Colonic mucosa (tissue), 4 donors: ENCODE data around the gene UBXN1. TPM values are rescaled to one million over a fixed set of nuclear protein-coding genes. Genes with fewer than 3 reads are reported as not detected.
"Not testable (repeated sequence)": the region's sequence is repeated elsewhere in the genome, so short reads cannot be mapped to it uniquely, and the experiment has no call there.

Experiments
- DNase-seq: peaks from one replicate; pipeline ENCODE4 v3.0.0-alpha.2; 2020
- H3K27ac ChIP-seq: fragments of 200-600 bp; one replicate; pipeline ENCODE4 v1.8.0; 2021
- H3K27me3 ChIP-seq: fragments of 200-600 bp; one replicate; pipeline ENCODE4 v1.8.0; 2021
- H3K36me3 ChIP-seq: fragments of 200-600 bp; one replicate; pipeline ENCODE4 v1.8.0; 2021
- H3K4me1 ChIP-seq: fragments of 200-600 bp; one replicate; pipeline ENCODE4 v1.8.0; 2021; ENCODE audit warnings: mild to moderate bottlenecking
- H3K4me3 ChIP-seq: fragments of 200-600 bp; one replicate; pipeline ENCODE4 v1.8.0; 2021
- H3K9ac ChIP-seq, 2 donors: one replicate each; pipeline ENCODE4 v1.7.0; 2013; ENCODE audit warnings: control low read depth in 2 of 2, low read depth in 2 of 2, low read length in 2 of 2
- H3K9me3 ChIP-seq: fragments of 200-600 bp; one replicate; pipeline ENCODE4 v1.8.0; 2021
- intact Hi-C: fragments of 100-400 bp; cut with DNase I; formaldehyde crosslinking; loops from one replicate; pipeline ENCODE4 v1.14.1; 2022
- total RNA-seq, 2 donors: library from RNA; stranded (reverse); fragmentation: NEBNext Ultra II Directional in 1 of 2; extraction: Animal tissue kit (Norgen Biotek cat#: 25700) in 1 of 2; gene quantifications; one replicate each; pipeline ENCODE4 v1.2.1, GENCODE V29; 2021
- TF ChIP-seq, protein P1 (sequence below): fragments of 200-600 bp; IDR thresholded peaks from one replicate; pipeline ENCODE4 v1.8.0; 2022; ENCODE audit warnings: antibody characterized with exemption, mild to moderate bottlenecking
- donor health status: healthy.
- donor health status: DM: no; HTN: no; CAD: no.
- donor health status: DM: no; HTN: no; CAD: no.

The UBXN1 gene
- total RNA-seq, 2 donors from 2014 or later = 74.8 to 87.8 TPM

DNA sequence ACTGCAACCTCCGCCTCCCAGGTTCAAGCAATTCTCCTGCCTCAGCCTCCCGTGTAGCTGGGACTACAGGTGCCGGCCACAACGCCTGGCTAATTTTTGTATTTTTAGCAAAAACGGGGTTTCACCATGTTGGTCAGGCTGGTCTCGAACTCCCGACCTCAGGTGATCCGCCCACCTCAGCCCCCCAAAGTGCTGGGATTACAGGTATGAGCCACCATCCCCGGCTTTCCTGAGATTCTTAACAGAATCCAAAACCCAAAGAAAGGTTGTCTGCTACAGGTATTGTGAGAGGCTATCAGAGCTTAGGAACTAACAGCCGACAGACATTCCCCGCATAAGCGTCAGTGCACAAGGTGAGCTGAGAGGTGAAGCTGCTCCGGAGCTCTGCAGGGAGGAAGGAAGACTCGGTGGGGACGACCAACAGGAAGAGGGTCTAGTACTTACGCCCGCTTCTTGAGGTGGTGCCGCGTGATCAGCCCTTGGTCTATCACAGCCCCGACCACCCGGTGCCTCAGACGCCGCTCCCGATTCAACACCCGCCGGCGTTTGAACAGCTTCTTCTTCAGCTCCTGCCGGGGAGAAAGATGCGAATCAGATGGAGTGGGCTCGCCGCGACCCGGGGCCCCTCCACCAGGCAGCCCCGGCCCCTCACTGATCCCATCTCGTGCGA lies 14.3 kb downstream of the UBXN1 start:
- Histone ChIP-seq H3K4me3 (peak overlapping the region; percentile 87), H3K4me1 (peaks cover 18% of the 10 kb centered on the region), H3K27me3 (no peaks in the 10 kb centered on the region), H3K9me3 (no peaks in the 10 kb centered on the region), H3K27ac (peak overlapping the region; percentile 96), H3K9ac (peak overlapping the region; percentile 89 to 99), H3K36me3 (no peaks in the 10 kb centered on the region)
- TF ChIP-seq, protein P1, sequence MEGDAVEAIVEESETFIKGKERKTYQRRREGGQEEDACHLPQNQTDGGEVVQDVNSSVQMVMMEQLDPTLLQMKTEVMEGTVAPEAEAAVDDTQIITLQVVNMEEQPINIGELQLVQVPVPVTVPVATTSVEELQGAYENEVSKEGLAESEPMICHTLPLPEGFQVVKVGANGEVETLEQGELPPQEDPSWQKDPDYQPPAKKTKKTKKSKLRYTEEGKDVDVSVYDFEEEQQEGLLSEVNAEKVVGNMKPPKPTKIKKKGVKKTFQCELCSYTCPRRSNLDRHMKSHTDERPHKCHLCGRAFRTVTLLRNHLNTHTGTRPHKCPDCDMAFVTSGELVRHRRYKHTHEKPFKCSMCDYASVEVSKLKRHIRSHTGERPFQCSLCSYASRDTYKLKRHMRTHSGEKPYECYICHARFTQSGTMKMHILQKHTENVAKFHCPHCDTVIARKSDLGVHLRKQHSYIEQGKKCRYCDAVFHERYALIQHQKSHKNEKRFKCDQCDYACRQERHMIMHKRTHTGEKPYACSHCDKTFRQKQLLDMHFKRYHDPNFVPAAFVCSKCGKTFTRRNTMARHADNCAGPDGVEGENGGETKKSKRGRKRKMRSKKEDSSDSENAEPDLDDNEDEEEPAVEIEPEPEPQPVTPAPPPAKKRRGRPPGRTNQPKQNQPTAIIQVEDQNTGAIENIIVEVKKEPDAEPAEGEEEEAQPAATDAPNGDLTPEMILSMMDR = no peak
- DNase-seq = peak; percentile 50
- intact Hi-C loops = no loop called here

GRCh38 chr11:62656796-62657429 lies 22.0 kb downstream of the UBXN1 start:
- no peak overlapping the region for H3K9ac ChIP-seq
- intact Hi-C loops = no loop called here
- TF ChIP-seq, protein P1 = no peak
- no peaks in the 10 kb centered on the region for H3K36me3 ChIP-seq
- H3K4me3 ChIP-seq = no peak overlapping the region
- no peak overlapping the region for H3K27ac ChIP-seq
- H3K9me3 ChIP-seq = no peaks in the 10 kb centered on the region
- H3K4me1 ChIP-seq = peaks cover 6% of the 10 kb centered on the region
- no peak for DNase-seq
- H3K27me3 ChIP-seq = no peaks in the 10 kb centered on the region

DNA sequence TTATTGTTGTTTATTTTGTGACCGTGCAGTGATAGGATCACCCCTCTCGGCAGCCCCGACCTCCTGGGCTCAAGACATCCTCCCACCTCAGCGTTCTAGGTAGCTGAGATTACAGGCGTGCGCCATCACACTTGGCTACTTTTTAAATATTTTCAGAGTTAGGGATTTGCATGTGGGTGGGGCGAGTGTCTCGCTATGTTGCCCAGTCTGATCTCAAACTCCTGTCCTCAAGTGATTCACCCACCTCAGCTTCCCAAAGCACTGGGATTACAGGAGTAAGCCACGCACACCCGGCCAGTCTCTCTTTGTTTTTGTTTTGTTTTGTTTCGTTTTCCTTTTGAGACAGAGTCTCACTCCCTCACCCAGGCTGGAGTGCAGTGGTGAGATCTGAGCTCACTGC lies 24.6 kb downstream of the UBXN1 start:
- Histone ChIP-seq H3K9me3 (no peaks in the 10 kb centered on the region), H3K36me3 (no peaks in the 10 kb centered on the region), H3K27me3 (no peaks in the 10 kb centered on the region), H3K4me3 (no peak overlapping the region), H3K9ac (no peak overlapping the region), H3K27ac (no peak overlapping the region), H3K4me1 (peaks cover 9% of the 10 kb centered on the region)
- intact Hi-C loops = no loop called here
- TF ChIP-seq, protein P1 = no peak
- DNase-seq = no peak

GRCh38 chr11:62652161-62653006 lies 26.5 kb downstream of the UBXN1 start:
- H3K9ac ChIP-seq = peak overlapping the region; percentile 94 to 98
- H3K36me3 ChIP-seq = no peaks in the 10 kb centered on the region
- TF ChIP-seq, protein P1 = no peak
- H3K27ac ChIP-seq = peak overlapping the region; percentile 92
- no peaks in the 10 kb centered on the region for H3K27me3 ChIP-seq
- H3K9me3 ChIP-seq = no peaks in the 10 kb centered on the region
- intact Hi-C loops = no loop called here
- H3K4me3 ChIP-seq = peak overlapping the region; percentile 96
- H3K4me1 ChIP-seq = peaks cover 9% of the 10 kb centered on the region
- DNase-seq = no peak

GRCh38 chr11:62650283-62650682 lies 28.6 kb downstream of the UBXN1 start:
- H3K9ac ChIP-seq, H3K9me3 ChIP-seq, H3K27ac ChIP-seq, H3K36me3 ChIP-seq, intact Hi-C loops, H3K27me3 ChIP-seq, DNase-seq, H3K4me3 ChIP-seq: not testable (repeated sequence)
- peaks cover 16% of the 10 kb centered on the region for H3K4me1 ChIP-seq
